H1 (cell line): ENCODE results near the gene PDIA5. TPM values are rescaled to one million over a fixed set of nuclear protein-coding genes. Genes with fewer than 3 reads are reported as not detected.

Source experiments
- RAD21 ChIP-seq, 2 experiments: IDR thresholded peaks in 1 of 2; conservative IDR thresholded peaks in 1 of 2; 2 replicates each; pipeline ENCODE4 v1.6.1; 2011; ENCODE audit warnings: low read depth in 2 of 2, low read length in 2 of 2, improper control_type of control experiment in 1 of 2, inconsistent platforms in 1 of 2, mild to moderate bottlenecking in 1 of 2, moderate library complexity in 1 of 2
- SAP30 ChIP-seq: fragments of 300-600 bp; sonication (generic); IDR thresholded peaks from 2 replicates; pipeline ENCODE4 v1.7.1; 2012; ENCODE audit warnings: low read length, moderate library complexity, mild to moderate bottlenecking, inconsistent platforms; ENCODE audit not compliant: insufficient read depth, insufficient replicate concordance
- polyA plus RNA-seq, 7 experiments: library from polyadenylated mRNA; depleted of rRNA in 3 of 7; stranded (reverse) in 5 of 7; unstranded in 2 of 7; fragments of >200 nt in 5 of 7; fragments of 200-250 nt in 2 of 7; gene quantifications; 1 replicate in 5 of 7; 2 replicates in 1 of 7; 4 replicates in 1 of 7; pipeline versions ENCODE4 v1.2.1 to v1.2.3, GENCODE V29; 2011 to 2013; ENCODE audit warnings: missing spikeins in 2 of 7, mixed read lengths in 2 of 7
- total RNA-seq: library from RNA; stranded (reverse); fragmentation: NEBNext Ultra II Directional; extraction: Animal tissue kit (Norgen Biotek cat#: 25700); gene quantifications from 2 replicates; pipeline ENCODE4 v1.2.1, GENCODE V29; 2021

Gene PDIA5
- total and polyA plus RNA-seq, 2 of the 8 experiments (the other 6 are each of a cell fraction or from before 2014, with no cell fraction given) = 18.2 to 32.8 TPM

GRCh38 chr3:123038751-123039150, 28.1 kb upstream of the PDIA5 start (continued):
- TF ChIP-seq SAP30 (no peak), RAD21 (IDR thresholded peaks at IDR 0.05 in 1 of 2, conservative IDR thresholded peaks at IDR 0.05 in 1 of 2; ENCODE audit: low read depth in 2 of 2, low read length in 2 of 2) (no peak)
